ENCODE results near the gene MYADM.
"Not testable (repeated sequence)": the region's sequence is repeated elsewhere in the genome, so short reads cannot be mapped to it uniquely, and the experiment has no call there.

Gene MYADM

GRCh38 chr19:53868892-53869804 is 1.5 kb downstream of the MYADM start:
- DNase-seq = peak; percentile 89 to 96 (median 93)

GRCh38 chr19:53869805-53870484 is 2.3 kb downstream of the MYADM start:
- DNase-seq = not testable (repeated sequence)

GRCh38 chr19:53870485-53870844 is 2.8 kb downstream of the MYADM start:
- DNase-seq = peak; percentile 69 to 88 (median 86)

GRCh38 chr19:53871454-53871853 is 3.8 kb downstream of the MYADM start:
- peak; percentile 70 to 86 (median 82) for DNase-seq

GRCh38 chr19:53872762-53873161 is 5.1 kb downstream of the MYADM start:
- no peak for DNase-seq

- no peak for DNase-seq
Measured at GRCh38 chr19:53873773-53874605, 6.3 kb downstream of the MYADM start.

- DNase-seq = no peak
Measured at GRCh38 chr19:53874606-53874990, 6.9 kb downstream of the MYADM start.

- peak in 3 of 4 experiments; percentile 49 to 60 (median 49) for DNase-seq
Measured at GRCh38 chr19:53875602-53876325, 8.1 kb downstream of the MYADM start.

- no peak for DNase-seq
Measured at GRCh38 chr19:53876651-53877224, 9.1 kb downstream of the MYADM start.

GRCh38 chr19:53877361-53877766 is 9.7 kb downstream of the MYADM start:
- DNase-seq = no peak

GRCh38 chr19:53878776-53879139 is 11.1 kb downstream of the MYADM start:
- DNase-seq = no peak

GRCh38 chr19:53879140-53880081 is 11.7 kb downstream of the MYADM start:
- DNase-seq = peak; percentile 76 to 93 (median 86)

- no peak for DNase-seq
Measured at GRCh38 chr19:53880711-53881481, 13.2 kb downstream of the MYADM start.

- DNase-seq = peak; percentile 42 to 77 (median 55)
Measured at GRCh38 chr19:53881482-53882390, 14.1 kb downstream of the MYADM start, which contains the start of gene PRKCG. Gene PRKCG (plus strand): TSS chr19:53882197. CDS start chr19:53882495, 298 bp downstream.

GRCh38 chr19:53882391-53883050 is 14.8 kb downstream of the MYADM start:
- no peak for DNase-seq

- DNase-seq = no peak
Measured at GRCh38 chr19:53883231-53883661, 15.6 kb downstream of the MYADM start.

GRCh38 chr19:53883741-53884140 is 16.1 kb downstream of the MYADM start:
- DNase-seq = no peak

- no peak for DNase-seq
Measured at GRCh38 chr19:53884256-53884655, 16.6 kb downstream of the MYADM start.
